Calu3 (cell line): ENCODE data around the gene IGFN1. TPM values are rescaled to one million over a fixed set of nuclear protein-coding genes. Genes with fewer than 3 reads are reported as not detected.

Source experiments
- BruUV-seq: library from RNA; stranded (reverse); fragments of 400-500 nt; replicated peaks from 2 replicates; lab custom pipeline; 2021; lab: Mats Ljungman, UMichigan
- CTCF ChIA-PET: fragments of 300-600 bp; sonication (Branson Sonifier 250); formaldehyde crosslinking; loops from one replicate; lab custom pipeline; 2022; ENCODE audit warnings: antibody characterized with exemption; lab: Charles Lee
- DNase-seq: peaks from one replicate; pipeline ENCODE4 v3.0.0; 2022
- H3K27ac Mint-ChIP-seq: one replicate; pipeline ENCODE4 v1.8.0; 2022; ENCODE audit warnings: mixed read lengths; ENCODE audit not compliant: unreplicated experiment
- H3K27me3 Mint-ChIP-seq: one replicate; pipeline ENCODE4 v1.8.0; 2022; ENCODE audit warnings: mixed read lengths; ENCODE audit not compliant: unreplicated experiment
- H3K36me3 Mint-ChIP-seq: one replicate; pipeline ENCODE4 v1.8.0; 2022; ENCODE audit warnings: mild to moderate bottlenecking, moderate library complexity, mixed read lengths; ENCODE audit not compliant: insufficient read depth, unreplicated experiment
- H3K4me1 Mint-ChIP-seq: one replicate; pipeline ENCODE4 v1.8.0; 2022; ENCODE audit warnings: mild to moderate bottlenecking, low read depth, mixed read lengths; ENCODE audit not compliant: unreplicated experiment
- H3K4me3 Mint-ChIP-seq: one replicate; pipeline ENCODE4 v1.8.0; 2022; ENCODE audit warnings: mild to moderate bottlenecking, low read depth, moderate library complexity, mixed read lengths; ENCODE audit not compliant: unreplicated experiment
- H3K9me3 Mint-ChIP-seq: one replicate; pipeline ENCODE4 v1.8.0; 2022; ENCODE audit warnings: low read depth, mixed read lengths; ENCODE audit not compliant: unreplicated experiment
- CTCF ChIP-seq: fragments of 200-600 bp; IDR thresholded peaks from one replicate; pipeline ENCODE4 v1.8.0; 2022; ENCODE audit warnings: antibody characterized with exemption; ENCODE audit not compliant: unreplicated experiment
- intact Hi-C: fragments of 100-400 bp; cut with micrococcal nuclease; formaldehyde crosslinking; loops from one replicate; pipeline ENCODE4 v1.10.0; 2022; ENCODE audit not compliant: unreplicated experiment
- total RNA-seq: library from RNA; stranded (reverse); gene quantifications from 2 replicates; pipeline ENCODE4 v1.2.3, GENCODE V29; 2022

Gene IGFN1
- total RNA-seq, 1 experiment from 2014 or later = not detected

- DNase-seq = peak; percentile 43
- no peak overlapping the region for H3K27ac Mint-ChIP-seq
- no peaks in the 10 kb centered on the region for H3K9me3 Mint-ChIP-seq
- intact Hi-C loops = loop anchor here (1.0 kb wide), 2 partner anchors 36 to 74 kb away; no protein-coding TSS in a partner anchor
- no peaks in the 10 kb centered on the region for H3K4me1 Mint-ChIP-seq
- peak; percentile 64 for TF ChIP-seq CTCF
- CTCF ChIA-PET = interaction anchor here (0.6 to 3.0 kb wide), 5 partner anchors 10 to 98 kb away, joined by 3 to 18 read pairs (median 5); no protein-coding TSS in a partner anchor
- peaks cover 41% of the 10 kb centered on the region for H3K36me3 Mint-ChIP-seq
- no TSS peak for BruUV-seq
- no peak overlapping the region for H3K4me3 Mint-ChIP-seq
- H3K27me3 Mint-ChIP-seq = no peaks in the 10 kb centered on the region
Observed at GRCh38 chr1:201149400-201149799, 41.2 kb upstream of the IGFN1 start.

- no peaks in the 10 kb centered on the region for H3K9me3 Mint-ChIP-seq
- no peak for TF ChIP-seq CTCF
- peaks cover 32% of the 10 kb centered on the region for H3K27me3 Mint-ChIP-seq
- H3K4me1 Mint-ChIP-seq = no peaks in the 10 kb centered on the region
- H3K4me3 Mint-ChIP-seq = peak overlapping the region; percentile 84
- intact Hi-C loops = no loop called here
- H3K27ac Mint-ChIP-seq = peak overlapping the region; percentile 73
- CTCF ChIA-PET = interaction anchor here (0.6 to 1.2 kb wide), 3 partner anchors 17 to 182 kb away, joined by 3 to 4 read pairs (median 3); no protein-coding TSS in a partner anchor
- TSS peak; percentile 22 for BruUV-seq
- DNase-seq = no peak
- peaks cover 29% of the 10 kb centered on the region for H3K36me3 Mint-ChIP-seq
Observed at GRCh38 chr1:201153474-201154388, 36.9 kb upstream of the IGFN1 start.

- Mint-ChIP-seq H3K27me3 (peaks cover 40% of the 10 kb centered on the region), H3K9me3 (no peaks in the 10 kb centered on the region), H3K36me3 (peaks cover 23% of the 10 kb centered on the region), H3K27ac (peak within 1 kb of the TSS; percentile 73), H3K4me1 (no peaks in the 10 kb centered on the region), H3K4me3 (peak within 1 kb of the TSS; percentile 84)
- TF ChIP-seq CTCF = no peak
- CTCF ChIA-PET = interaction anchor here (0.6 to 1.2 kb wide), 4 partner anchors 17 to 182 kb away, joined by 3 to 4 read pairs (median 3); no protein-coding TSS in a partner anchor
- no TSS peak for BruUV-seq
- intact Hi-C loops = no loop called here
- peak; percentile 98 for DNase-seq
Observed at GRCh38 chr1:201154389-201155165, 36.0 kb upstream of the IGFN1 start, which contains the start of gene TMEM9. TMEM9 (minus strand) TSS chr1:201154474; CDS start chr1:201153923, 551 bp downstream.

GRCh38 chr1:201155354-201155753 lies 35.3 kb upstream of the IGFN1 start:
- Mint-ChIP-seq H3K27me3 (peaks cover 40% of the 10 kb centered on the region), H3K27ac (no peak overlapping the region), H3K9me3 (no peaks in the 10 kb centered on the region), H3K4me3 (no peak overlapping the region), H3K4me1 (no peaks in the 10 kb centered on the region), H3K36me3 (peaks cover 22% of the 10 kb centered on the region)
- TF ChIP-seq CTCF = no peak
- BruUV-seq = no TSS peak
- intact Hi-C loops = no loop called here
- DNase-seq = no peak
- CTCF ChIA-PET = interaction anchor here (0.9 kb wide), 2 partner anchors 15 to 16 kb away, joined by 3 read pairs; no protein-coding TSS in a partner anchor
